ENCODE results near the gene TANC1. TPM values are rescaled to one million over a fixed set of nuclear protein-coding genes. Genes with fewer than 3 reads are reported as not detected.
"Not testable (repeated sequence)": the region's sequence is repeated elsewhere in the genome, so short reads cannot be mapped to it uniquely, and the experiment has no call there.

Gene TANC1
- total and polyA plus RNA-seq, 5 donors = 22.8 to 75.8 (median 46.5) TPM

- Histone ChIP-seq H3K4me3 (ENCODE audit: low read length) (no peak overlapping the region), H3K9me3 (ENCODE audit: control insufficient read depth, low read length) (no peaks in the 10 kb centered on the region), H3K27me3 (ENCODE audit: control insufficient read depth, insufficient read depth) (no peaks in the 10 kb centered on the region), H3K4me1 (ENCODE audit: control insufficient read depth, insufficient read depth, low read length) (peaks cover 19% of the 10 kb centered on the region), H3K27ac (ENCODE audit: low read length) (peak overlapping the region; percentile 61)
- no peak for ATAC-seq
- intact Hi-C loops (cut with DNase I) = no loop called here
- WGBS = 71% methylated on average over 5 of the region's 5 CpGs
- no peak for DNase-seq
Measured at GRCh38 chr2:159139216-159139933, 170.9 kb downstream of the TANC1 start.

DNA sequence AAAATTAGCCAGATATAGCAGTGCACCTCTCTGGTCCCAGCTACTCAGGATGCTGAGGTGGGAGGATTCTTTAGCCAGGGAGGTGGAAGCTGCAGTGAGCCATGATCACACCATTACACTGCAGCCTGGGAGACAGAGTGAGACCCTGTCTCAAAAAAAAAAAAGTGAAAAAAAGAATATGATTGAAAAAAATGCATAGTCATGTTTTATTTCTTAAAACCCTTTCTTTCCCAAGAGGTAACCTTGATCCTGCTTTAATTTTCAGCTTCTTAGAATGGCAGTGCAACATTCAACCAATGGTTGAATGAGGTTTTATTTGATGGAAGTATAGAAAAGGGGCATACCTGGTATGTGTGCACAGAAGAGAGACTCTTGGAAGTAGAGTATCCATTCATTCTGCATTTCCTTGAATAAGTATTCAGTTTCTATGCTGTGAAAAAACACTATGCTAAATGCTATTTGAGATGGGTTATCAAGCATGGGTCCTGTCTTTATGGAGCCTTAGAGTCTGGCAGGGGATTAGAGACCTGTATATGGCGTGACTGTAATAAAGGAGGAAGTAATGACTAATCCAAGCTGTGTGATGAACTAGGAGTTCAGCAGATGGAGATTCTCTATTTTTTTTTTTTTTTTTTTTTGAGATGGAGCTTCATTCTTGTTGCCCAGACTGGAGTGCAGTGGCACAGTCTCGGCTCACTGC lies 171.8 kb downstream of the TANC1 start:
- DNase-seq (no peak), ATAC-seq (no peak)
- Histone ChIP-seq H3K9me3 (ENCODE audit: control insufficient read depth, low read length) (no peaks in the 10 kb centered on the region), H3K27ac (ENCODE audit: low read length) (peak overlapping the region; percentile 61), H3K4me1 (ENCODE audit: control insufficient read depth, insufficient read depth, low read length) (peaks cover 19% of the 10 kb centered on the region), H3K27me3 (ENCODE audit: control insufficient read depth, insufficient read depth) (no peaks in the 10 kb centered on the region), H3K4me3 (ENCODE audit: low read length) (no peak overlapping the region)
- WGBS = 92% methylated on average over 2 of the region's 2 CpGs
- intact Hi-C loops (cut with DNase I) = no loop called here

DNA sequence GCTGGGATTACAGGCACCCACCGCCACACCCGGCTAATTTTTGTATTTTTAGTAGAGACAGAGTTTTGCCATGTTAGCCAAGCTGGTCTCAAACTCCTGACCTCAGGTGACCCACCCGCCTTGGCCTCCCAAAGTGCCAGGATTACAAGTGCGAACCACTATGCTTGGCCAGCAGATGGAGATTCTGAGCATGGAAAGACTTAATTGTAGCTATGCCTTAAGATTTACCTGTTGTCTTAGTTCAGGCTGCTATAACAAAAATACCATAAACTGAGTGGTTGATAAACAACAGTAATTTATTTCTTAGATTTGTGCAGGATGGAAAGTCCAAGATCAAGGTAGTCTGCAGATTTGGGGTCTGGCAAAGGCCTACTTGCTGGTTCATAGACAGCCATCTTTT lies 172.4 kb downstream of the TANC1 start:
- H3K9me3 ChIP-seq (ENCODE audit: control insufficient read depth, low read length); intact Hi-C loops (cut with DNase I); DNase-seq; ATAC-seq; H3K27me3 ChIP-seq (ENCODE audit: control insufficient read depth, insufficient read depth); H3K27ac ChIP-seq (ENCODE audit: low read length); H3K4me3 ChIP-seq (ENCODE audit: low read length): not testable (repeated sequence)
- WGBS = 97% methylated on average over 4 of the region's 4 CpGs
- peaks cover 14% of the 10 kb centered on the region for H3K4me1 ChIP-seq (ENCODE audit: control insufficient read depth, insufficient read depth, low read length)

- DNase-seq (no peak), ATAC-seq (no peak)
- intact Hi-C loops (cut with DNase I) = no loop called here
- Histone ChIP-seq H3K27ac (ENCODE audit: low read length) (no peak overlapping the region), H3K4me1 (ENCODE audit: control insufficient read depth, insufficient read depth, low read length) (peaks cover 20% of the 10 kb centered on the region), H3K4me3 (ENCODE audit: low read length) (no peak overlapping the region), H3K9me3 (ENCODE audit: control insufficient read depth, low read length) (no peaks in the 10 kb centered on the region), H3K27me3 (ENCODE audit: control insufficient read depth, insufficient read depth) (no peaks in the 10 kb centered on the region)
- 84% methylated on average over 9 of the region's 9 CpGs for whole genome bisulfite sequencing
Measured at GRCh38 chr2:159144776-159145614, 176.6 kb downstream of the TANC1 start.

GRCh38 chr2:159145745-159146354 lies 177.4 kb downstream of the TANC1 start:
- ATAC-seq = no peak
- H3K4me1 ChIP-seq (ENCODE audit: control insufficient read depth, insufficient read depth, low read length) = peaks cover 24% of the 10 kb centered on the region

GRCh38 chr2:159146996-159147666 lies 178.7 kb downstream of the TANC1 start:
- Histone ChIP-seq H3K9me3 (ENCODE audit: control insufficient read depth, low read length) (no peaks in the 10 kb centered on the region), H3K4me1 (ENCODE audit: control insufficient read depth, insufficient read depth, low read length) (peaks cover 20% of the 10 kb centered on the region), H3K27me3 (ENCODE audit: control insufficient read depth, insufficient read depth) (no peaks in the 10 kb centered on the region), H3K27ac (ENCODE audit: low read length) (peak overlapping the region; percentile 55), H3K4me3 (ENCODE audit: low read length) (no peak overlapping the region)
- intact Hi-C loops (cut with DNase I) = no loop called here
- peak; percentile 82 to 88 for ATAC-seq
- DNase-seq = peak; percentile 51 to 66 (median 65)
- WGBS = 47% methylated on average over 14 of the region's 14 CpGs

More at GRCh38 chr2:159145745-159146354, 177.4 kb downstream of the TANC1 start:
- Histone ChIP-seq H3K4me3 (ENCODE audit: low read length) (no peak overlapping the region), H3K9me3 (ENCODE audit: control insufficient read depth, low read length) (no peaks in the 10 kb centered on the region), H3K27ac (ENCODE audit: low read length) (peak overlapping the region; percentile 34), H3K27me3 (ENCODE audit: control insufficient read depth, insufficient read depth) (no peaks in the 10 kb centered on the region)
- WGBS = 84% methylated on average over 5 of the region's 5 CpGs
- no peak for DNase-seq
- intact Hi-C loops (cut with DNase I) = no loop called here

GRCh38 chr2:159147690-159148089 lies 179.2 kb downstream of the TANC1 start:
- Histone ChIP-seq H3K9me3 (ENCODE audit: control insufficient read depth, low read length) (no peaks in the 10 kb centered on the region), H3K27me3 (ENCODE audit: control insufficient read depth, insufficient read depth) (no peaks in the 10 kb centered on the region), H3K27ac (ENCODE audit: low read length) (peak overlapping the region; percentile 55), H3K4me1 (ENCODE audit: control insufficient read depth, insufficient read depth, low read length) (peaks cover 20% of the 10 kb centered on the region), H3K4me3 (ENCODE audit: low read length) (no peak overlapping the region)
- ATAC-seq (no peak), DNase-seq (no peak)
- 69% methylated on average over 3 of the region's 3 CpGs for WGBS
- intact Hi-C loops (cut with DNase I) = no loop called here

DNA sequence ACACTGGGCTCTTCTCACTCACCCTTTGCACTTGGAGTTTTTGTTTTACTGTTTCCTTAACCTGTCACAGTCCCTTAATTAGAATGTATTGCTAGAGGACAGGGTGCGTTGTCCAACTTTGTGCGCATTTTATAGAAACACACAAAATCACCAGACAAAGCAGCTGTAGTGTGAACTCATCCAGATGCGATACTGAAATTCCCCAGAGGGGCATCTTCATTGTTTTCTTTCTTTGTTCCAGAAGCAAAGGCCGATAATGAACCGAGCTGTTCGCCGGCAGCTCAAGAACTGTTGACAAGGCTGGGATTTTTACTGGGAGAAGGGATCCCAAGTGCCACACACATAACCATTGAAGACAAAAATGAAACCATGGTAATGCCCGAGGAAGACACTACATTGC lies 180.5 kb downstream of the TANC1 start:
- no peaks in the 10 kb centered on the region for H3K9me3 ChIP-seq (ENCODE audit: control insufficient read depth, low read length)
- no peak overlapping the region for H3K4me3 ChIP-seq (ENCODE audit: low read length)
- no peak for DNase-seq
- no peak for ATAC-seq
- intact Hi-C loops (cut with DNase I) = no loop called here
- peaks cover 23% of the 10 kb centered on the region for H3K4me1 ChIP-seq (ENCODE audit: control insufficient read depth, insufficient read depth, low read length)
- 41% methylated on average over 8 of the region's 8 CpGs for WGBS
- H3K27me3 ChIP-seq (ENCODE audit: control insufficient read depth, insufficient read depth) = no peaks in the 10 kb centered on the region
- H3K27ac ChIP-seq (ENCODE audit: low read length) = peak overlapping the region; percentile 77

- Histone ChIP-seq H3K9me3 (ENCODE audit: control insufficient read depth, low read length) (no peaks in the 10 kb centered on the region), H3K27me3 (ENCODE audit: control insufficient read depth, insufficient read depth) (no peaks in the 10 kb centered on the region), H3K4me3 (ENCODE audit: low read length) (no peak overlapping the region), H3K27ac (ENCODE audit: low read length) (no peak overlapping the region), H3K4me1 (ENCODE audit: control insufficient read depth, insufficient read depth, low read length) (peaks cover 23% of the 10 kb centered on the region)
- intact Hi-C loops (cut with DNase I) = no loop called here
- DNase-seq (no peak), ATAC-seq (no peak)
- WGBS = 67% methylated on average over 2 of the region's 2 CpGs
Measured at GRCh38 chr2:159149747-159150146, 181.3 kb downstream of the TANC1 start.

DNA sequence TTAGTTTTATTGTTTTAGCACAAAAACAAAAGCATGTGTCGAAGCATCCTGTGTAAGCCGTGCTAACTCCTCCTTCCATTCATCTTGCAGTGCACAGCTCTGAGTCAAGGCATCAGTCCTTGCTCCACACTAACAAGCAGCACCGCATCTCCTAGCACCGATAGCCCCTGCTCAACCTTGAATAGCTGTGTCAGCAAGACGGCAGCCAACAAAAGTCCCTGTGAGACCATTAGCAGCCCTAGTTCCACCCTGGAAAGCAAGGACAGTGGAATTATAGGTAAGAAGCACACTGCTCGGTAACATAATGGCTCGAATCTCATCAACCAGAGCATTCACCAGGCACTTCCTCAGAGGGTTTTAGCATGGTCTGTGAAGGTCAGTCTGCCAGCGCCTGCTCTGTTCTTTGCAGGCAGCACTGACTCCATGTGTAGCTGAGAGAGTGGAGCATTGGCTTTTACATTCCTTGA lies 181.9 kb downstream of the TANC1 start:
- 56% methylated on average over 8 of the region's 8 CpGs for WGBS
- intact Hi-C loops (cut with DNase I) = no loop called here
- ATAC-seq (no peak), DNase-seq (no peak)
- Histone ChIP-seq H3K27ac (ENCODE audit: low read length) (peak overlapping the region; percentile 40), H3K27me3 (ENCODE audit: control insufficient read depth, insufficient read depth) (no peaks in the 10 kb centered on the region), H3K4me1 (ENCODE audit: control insufficient read depth, insufficient read depth, low read length) (peaks cover 23% of the 10 kb centered on the region), H3K4me3 (ENCODE audit: low read length) (no peak overlapping the region), H3K9me3 (ENCODE audit: control insufficient read depth, low read length) (no peaks in the 10 kb centered on the region)
